ENCODE measurements around the gene GUSB. TPM values are rescaled to one million over a fixed set of nuclear protein-coding genes. Genes with fewer than 3 reads are reported as not detected.
A peak's percentile ranks its signal among the peaks of the same experiment; 100 is the strongest.

The GUSB gene
- total and polyA plus RNA-seq, 9 of the 15 experiments (the other 6 are each of a cell fraction or from before 2014, with no cell fraction given): 22.7 to 102 (median 60.1) TPM

DNA sequence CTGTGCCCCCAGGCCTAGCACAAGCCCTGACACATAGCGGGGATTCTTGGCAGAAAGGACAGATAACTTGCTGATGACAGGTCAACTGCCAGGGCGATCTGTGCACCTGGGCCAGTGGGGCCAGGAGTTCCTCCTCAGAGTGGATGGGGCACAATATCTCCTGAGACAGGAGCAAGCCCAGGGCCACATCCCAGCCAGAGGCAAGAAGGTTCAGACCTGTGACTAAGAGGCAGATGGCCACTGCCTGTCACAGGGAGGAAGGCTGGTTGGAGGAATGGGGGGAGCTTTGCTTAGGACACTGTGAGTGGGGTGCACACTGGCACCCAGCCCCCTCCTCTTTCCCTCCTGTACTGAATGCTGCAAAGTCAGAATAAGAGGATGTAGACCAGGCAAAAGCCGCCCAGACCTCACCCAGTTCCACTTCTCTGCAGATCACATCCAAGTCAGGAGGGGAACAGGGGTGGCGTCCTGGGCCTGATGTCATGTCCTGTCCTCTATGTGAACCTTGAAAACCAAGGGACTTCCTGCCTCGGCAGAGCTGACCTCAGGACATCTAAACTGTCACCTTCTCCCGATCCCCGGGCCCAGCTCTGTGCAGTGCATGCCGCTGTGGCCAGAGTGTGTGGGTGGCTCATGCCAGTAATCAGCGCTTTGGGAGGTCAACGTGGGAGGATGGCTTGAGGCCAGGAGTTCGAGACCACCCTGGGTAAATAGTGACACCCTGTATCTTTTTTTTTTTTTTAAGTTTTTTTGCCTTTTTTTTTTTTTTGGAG is 1.3 kb downstream of the GUSB start (continued):
- TF ChIP-seq, protein P1, sequence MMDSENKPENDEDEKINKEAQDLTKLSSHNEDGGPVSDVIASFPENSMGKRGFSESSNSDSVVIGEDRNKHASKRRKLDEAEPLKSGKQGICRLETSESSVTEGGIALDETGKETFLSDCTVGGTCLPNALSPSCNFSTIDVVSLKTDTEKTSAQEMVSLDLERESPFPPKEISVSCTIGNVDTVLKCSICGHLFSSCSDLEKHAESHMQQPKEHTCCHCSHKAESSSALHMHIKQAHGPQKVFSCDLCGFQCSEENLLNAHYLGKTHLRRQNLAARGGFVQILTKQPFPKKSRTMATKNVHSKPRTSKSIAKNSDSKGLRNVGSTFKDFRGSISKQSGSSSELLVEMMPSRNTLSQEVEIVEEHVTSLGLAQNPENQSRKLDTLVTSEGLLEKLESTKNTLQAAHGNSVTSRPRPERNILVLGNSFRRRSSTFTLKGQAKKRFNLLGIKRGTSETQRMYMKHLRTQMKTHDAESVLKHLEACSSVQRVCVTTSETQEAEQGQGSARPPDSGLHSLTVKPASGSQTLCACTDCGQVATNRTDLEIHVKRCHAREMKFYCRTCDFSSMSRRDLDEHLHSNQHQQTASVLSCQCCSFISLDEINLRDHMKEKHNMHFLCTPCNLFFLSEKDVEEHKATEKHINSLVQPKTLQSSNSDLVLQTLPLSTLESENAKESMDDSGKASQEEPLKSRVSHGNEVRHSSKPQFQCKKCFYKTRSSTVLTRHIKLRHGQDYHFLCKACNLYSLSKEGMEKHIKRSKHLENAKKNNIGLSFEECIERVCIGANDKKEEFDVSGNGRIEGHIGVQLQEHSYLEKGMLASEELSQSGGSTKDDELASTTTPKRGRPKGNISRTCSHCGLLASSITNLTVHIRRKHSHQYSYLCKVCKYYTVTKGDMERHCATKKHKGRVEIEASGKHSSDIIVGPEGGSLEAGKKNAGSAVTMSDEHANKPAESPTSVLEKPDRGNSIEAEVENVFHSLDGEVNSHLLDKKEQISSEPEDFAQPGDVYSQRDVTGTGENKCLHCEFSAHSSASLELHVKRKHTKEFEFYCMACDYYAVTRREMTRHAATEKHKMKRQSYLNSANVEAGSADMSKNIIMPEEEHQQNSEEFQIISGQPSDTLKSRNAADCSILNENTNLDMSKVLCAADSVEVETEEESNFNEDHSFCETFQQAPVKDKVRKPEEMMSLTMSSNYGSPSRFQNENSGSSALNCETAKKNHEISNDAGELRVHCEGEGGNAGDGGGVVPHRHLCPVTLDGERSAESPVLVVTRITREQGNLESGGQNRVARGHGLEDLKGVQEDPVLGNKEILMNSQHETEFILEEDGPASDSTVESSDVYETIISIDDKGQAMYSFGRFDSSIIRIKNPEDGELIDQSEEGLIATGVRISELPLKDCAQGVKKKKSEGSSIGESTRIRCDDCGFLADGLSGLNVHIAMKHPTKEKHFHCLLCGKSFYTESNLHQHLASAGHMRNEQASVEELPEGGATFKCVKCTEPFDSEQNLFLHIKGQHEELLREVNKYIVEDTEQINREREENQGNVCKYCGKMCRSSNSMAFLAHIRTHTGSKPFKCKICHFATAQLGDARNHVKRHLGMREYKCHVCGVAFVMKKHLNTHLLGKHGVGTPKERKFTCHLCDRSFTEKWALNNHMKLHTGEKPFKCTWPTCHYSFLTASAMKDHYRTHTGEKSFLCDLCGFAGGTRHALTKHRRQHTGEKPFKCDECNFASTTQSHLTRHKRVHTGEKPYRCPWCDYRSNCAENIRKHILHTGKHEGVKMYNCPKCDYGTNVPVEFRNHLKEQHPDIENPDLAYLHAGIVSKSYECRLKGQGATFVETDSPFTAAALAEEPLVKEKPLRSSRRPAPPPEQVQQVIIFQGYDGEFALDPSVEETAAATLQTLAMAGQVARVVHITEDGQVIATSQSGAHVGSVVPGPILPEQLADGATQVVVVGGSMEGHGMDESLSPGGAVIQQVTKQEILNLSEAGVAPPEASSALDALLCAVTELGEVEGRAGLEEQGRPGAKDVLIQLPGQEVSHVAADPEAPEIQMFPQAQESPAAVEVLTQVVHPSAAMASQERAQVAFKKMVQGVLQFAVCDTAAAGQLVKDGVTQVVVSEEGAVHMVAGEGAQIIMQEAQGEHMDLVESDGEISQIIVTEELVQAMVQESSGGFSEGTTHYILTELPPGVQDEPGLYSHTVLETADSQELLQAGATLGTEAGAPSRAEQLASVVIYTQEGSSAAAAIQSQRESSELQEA (IDR thresholded peaks at IDR 0.05; ENCODE audit: low read depth): peak; percentile 42; the same call in 1 of the 2 replicates
- TF ChIP-seq, protein P2, sequence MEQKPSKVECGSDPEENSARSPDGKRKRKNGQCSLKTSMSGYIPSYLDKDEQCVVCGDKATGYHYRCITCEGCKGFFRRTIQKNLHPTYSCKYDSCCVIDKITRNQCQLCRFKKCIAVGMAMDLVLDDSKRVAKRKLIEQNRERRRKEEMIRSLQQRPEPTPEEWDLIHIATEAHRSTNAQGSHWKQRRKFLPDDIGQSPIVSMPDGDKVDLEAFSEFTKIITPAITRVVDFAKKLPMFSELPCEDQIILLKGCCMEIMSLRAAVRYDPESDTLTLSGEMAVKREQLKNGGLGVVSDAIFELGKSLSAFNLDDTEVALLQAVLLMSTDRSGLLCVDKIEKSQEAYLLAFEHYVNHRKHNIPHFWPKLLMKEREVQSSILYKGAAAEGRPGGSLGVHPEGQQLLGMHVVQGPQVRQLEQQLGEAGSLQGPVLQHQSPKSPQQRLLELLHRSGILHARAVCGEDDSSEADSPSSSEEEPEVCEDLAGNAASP (IDR thresholded peaks at IDR 0.05): no peak
- TF ChIP-seq, protein P3, sequence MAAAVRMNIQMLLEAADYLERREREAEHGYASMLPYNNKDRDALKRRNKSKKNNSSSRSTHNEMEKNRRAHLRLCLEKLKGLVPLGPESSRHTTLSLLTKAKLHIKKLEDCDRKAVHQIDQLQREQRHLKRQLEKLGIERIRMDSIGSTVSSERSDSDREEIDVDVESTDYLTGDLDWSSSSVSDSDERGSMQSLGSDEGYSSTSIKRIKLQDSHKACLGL (CRISPR knock-in tag; IDR thresholded peaks at IDR 0.05; ENCODE audit: borderline replicate concordance, poor library complexity, severe bottlenecking): no peak
- TF ChIP-seq KDM2B (CRISPR knock-in tag; IDR thresholded peaks at IDR 0.05) (no peak), TGIF2 (CRISPR knock-in tag; IDR thresholded peaks at IDR 0.05) (no peak), TFAM (CRISPR knock-in tag; conservative IDR thresholded peaks at IDR 0.05) (no peak), ZNF707 (CRISPR knock-in tag; conservative IDR thresholded peaks at IDR 0.05) (no peak), SP1 (CRISPR knock-in tag; IDR thresholded peaks at IDR 0.05) (no peak), NR4A1 (CRISPR knock-in tag; IDR thresholded peaks at IDR 0.05) (no peak), NR4A1 (tag; IDR thresholded peaks at IDR 0.05) (no peak), KAT7 (CRISPR knock-in tag; IDR thresholded peaks at IDR 0.05; ENCODE audit: borderline replicate concordance) (no peak), MTA3 (IDR thresholded peaks at IDR 0.05; ENCODE audit: borderline replicate concordance) (0 out of 2 replicates have a peak, but pooled peaks have one; percentile 55)

Data from K562 (cell line).